Activated CD8-positive, alpha-beta memory T cell treated with anti-CD3 and anti-CD28 coated beads for 36 hours (primary cell): ENCODE results near the gene NOS1AP. TPM values are rescaled to one million over a fixed set of nuclear protein-coding genes. Genes with fewer than 3 reads are reported as not detected.

Experiments
- CTCF ChIA-PET: fragments of 350-600 bp; sonication (Branson Sonifier 250); formaldehyde crosslinking; loops from one replicate; lab custom pipeline; 2021; ENCODE audit warnings: antibody characterized with exemption; lab: Charles Lee
- POLR2A ChIA-PET: fragments of 350-600 bp; sonication (Branson Sonifier 250); formaldehyde crosslinking; loops from one replicate; lab custom pipeline; 2021; ENCODE audit warnings: antibody characterized with exemption; lab: Charles Lee
- total RNA-seq, 2 experiments: library from RNA; stranded (reverse); gene quantifications; one replicate each; pipeline ENCODE4 v1.2.3, GENCODE V29; 2021

NOS1AP gene
- total RNA-seq, 2 experiments from 2014 or later: 0.04 to 0.13 TPM

GRCh38 chr1:162228586-162228985 lies 159.1 kb downstream of the NOS1AP start:
- ChIA-PET CTCF (no interaction called here), POLR2A (no interaction called here)

- ChIA-PET CTCF (no interaction called here), POLR2A (no interaction called here)
Measured at GRCh38 chr1:162229549-162229948, 160.1 kb downstream of the NOS1AP start.

GRCh38 chr1:162230096-162230495 lies 160.6 kb downstream of the NOS1AP start:
- ChIA-PET CTCF (no interaction called here), POLR2A (no interaction called here)

- ChIA-PET POLR2A (no interaction called here), CTCF (no interaction called here)
Measured at GRCh38 chr1:162230517-162230916, 161.0 kb downstream of the NOS1AP start.

- ChIA-PET POLR2A (no interaction called here), CTCF (no interaction called here)
Measured at GRCh38 chr1:162232034-162232711, 162.7 kb downstream of the NOS1AP start.

- ChIA-PET POLR2A (no interaction called here), CTCF (no interaction called here)
Measured at GRCh38 chr1:162233066-162233465, 163.6 kb downstream of the NOS1AP start.

- ChIA-PET CTCF (no interaction called here), POLR2A (no interaction called here)
Measured at GRCh38 chr1:162233937-162234336, 164.4 kb downstream of the NOS1AP start.

GRCh38 chr1:162234571-162234970 lies 165.1 kb downstream of the NOS1AP start:
- CTCF ChIA-PET: no interaction called here
- POLR2A ChIA-PET: no interaction called here

- ChIA-PET CTCF (no interaction called here), POLR2A (no interaction called here)
Measured at GRCh38 chr1:162235241-162235800, 165.8 kb downstream of the NOS1AP start.

GRCh38 chr1:162236201-162236600 lies 166.7 kb downstream of the NOS1AP start:
- ChIA-PET CTCF (no interaction called here), POLR2A (no interaction called here)

- POLR2A ChIA-PET: interaction anchor here (0.6 kb wide), 1 partner anchor 457 kb away, joined by 3 read pairs; no protein-coding TSS in a partner anchor
- CTCF ChIA-PET: no interaction called here
Measured at GRCh38 chr1:162236618-162237017, 167.1 kb downstream of the NOS1AP start.

GRCh38 chr1:162240577-162240976 lies 171.1 kb downstream of the NOS1AP start:
- ChIA-PET CTCF (no interaction called here), POLR2A (no interaction called here)

GRCh38 chr1:162242804-162243203 lies 173.3 kb downstream of the NOS1AP start:
- POLR2A ChIA-PET: no interaction called here
- CTCF ChIA-PET: no interaction called here

GRCh38 chr1:162248854-162249535 lies 179.5 kb downstream of the NOS1AP start:
- POLR2A ChIA-PET: no interaction called here
- CTCF ChIA-PET: no interaction called here

- ChIA-PET POLR2A (no interaction called here), CTCF (no interaction called here)
Measured at GRCh38 chr1:162250004-162250730, 180.7 kb downstream of the NOS1AP start.

- ChIA-PET POLR2A (no interaction called here), CTCF (interaction anchor here (0.5 to 0.6 kb wide), 2 partner anchors 42 to 910 kb away, joined by 3 read pairs; no protein-coding TSS in a partner anchor)
Measured at GRCh38 chr1:162251102-162251501, 181.6 kb downstream of the NOS1AP start.

- ChIA-PET POLR2A (no interaction called here), CTCF (no interaction called here)
Measured at GRCh38 chr1:162252214-162252613, 182.7 kb downstream of the NOS1AP start.

GRCh38 chr1:162253790-162254189 lies 184.3 kb downstream of the NOS1AP start:
- ChIA-PET POLR2A (no interaction called here), CTCF (no interaction called here)

- CTCF ChIA-PET: no interaction called here
- POLR2A ChIA-PET: no interaction called here
Measured at GRCh38 chr1:162256287-162256686, 186.8 kb downstream of the NOS1AP start.

- ChIA-PET CTCF (no interaction called here), POLR2A (no interaction called here)
Measured at GRCh38 chr1:162258394-162258793, 188.9 kb downstream of the NOS1AP start.
